ENCODE measurements around the gene PCED1B.

GRCh38 chr12:47070310-47070709 lies 9.1 kb upstream of the PCED1B start:
- no peak for TF ChIP-seq CTCF (conservative IDR thresholded peaks at IDR 0.05 in 1 of 2, IDR thresholded peaks at IDR 0.05 in 1 of 2; ENCODE audit: low read depth in 1 of 2, low read length in 2 of 2)
- TF ChIP-seq EZH2 (IDR thresholded peaks at IDR 0.05; ENCODE audit: low read length, missing control alignments), result no peak

Data from fibroblast of lung (primary cell).